RWPE2 (cell line): ENCODE data around the gene LCLAT1.

ENCODE experiments used
- ATAC-seq: fragments of 200-7000 bp; cut with Tn5 transposase; 3 replicates; pipeline ENCODE4 v1.9.1; 2021; ENCODE audit warnings: low read depth
- DNase-seq: peaks from one replicate; pipeline ENCODE4 v3.0.0-alpha.2; 2020; ENCODE audit warnings: low spot score
- H3K27ac ChIP-seq: fragments of 450-650 bp; 2 replicates; pipeline ENCODE4 v1.5.1; 2017; ENCODE audit warnings: mild to moderate bottlenecking; ENCODE audit not compliant: poor library complexity, severe bottlenecking
- H3K27me3 ChIP-seq: fragments of 250-450 bp; sonication (Bioruptor Pico); 2 replicates; pipeline ENCODE4 v1.5.1; 2021; ENCODE audit warnings: mild to moderate bottlenecking, moderate library complexity; ENCODE audit not compliant: insufficient read depth, poor library complexity, severe bottlenecking
- H3K36me3 ChIP-seq: fragments of 250-450 bp; sonication (Bioruptor Pico); 2 replicates; pipeline ENCODE4 v1.5.1; 2020; ENCODE audit warnings: low read depth, mild to moderate bottlenecking, moderate library complexity
- H3K4me1 ChIP-seq: fragments of 250-450 bp; sonication (Bioruptor Pico); 2 replicates; pipeline ENCODE4 v1.5.1; 2021; ENCODE audit warnings: mild to moderate bottlenecking, moderate library complexity; ENCODE audit not compliant: insufficient read depth, poor library complexity, severe bottlenecking
- H3K4me3 ChIP-seq: fragments of 250-450 bp; sonication (Bioruptor Pico); 2 replicates; pipeline ENCODE4 v1.5.1; 2021; ENCODE audit warnings: mild to moderate bottlenecking, moderate library complexity; ENCODE audit not compliant: severe bottlenecking
- H3K9me3 ChIP-seq: fragments of 250-450 bp; sonication (Bioruptor Pico); 2 replicates; pipeline ENCODE4 v1.5.1; 2021; ENCODE audit warnings: mild to moderate bottlenecking, moderate library complexity; ENCODE audit not compliant: severe bottlenecking
- TF ChIP-seq, protein P1 (sequence below): fragments of 450-650 bp; IDR thresholded peaks from one replicate; pipeline ENCODE4 v1.5.1; 2017; ENCODE audit warnings: mild to moderate bottlenecking, moderate library complexity; ENCODE audit not compliant: poor library complexity, severe bottlenecking

The LCLAT1 gene

DNA sequence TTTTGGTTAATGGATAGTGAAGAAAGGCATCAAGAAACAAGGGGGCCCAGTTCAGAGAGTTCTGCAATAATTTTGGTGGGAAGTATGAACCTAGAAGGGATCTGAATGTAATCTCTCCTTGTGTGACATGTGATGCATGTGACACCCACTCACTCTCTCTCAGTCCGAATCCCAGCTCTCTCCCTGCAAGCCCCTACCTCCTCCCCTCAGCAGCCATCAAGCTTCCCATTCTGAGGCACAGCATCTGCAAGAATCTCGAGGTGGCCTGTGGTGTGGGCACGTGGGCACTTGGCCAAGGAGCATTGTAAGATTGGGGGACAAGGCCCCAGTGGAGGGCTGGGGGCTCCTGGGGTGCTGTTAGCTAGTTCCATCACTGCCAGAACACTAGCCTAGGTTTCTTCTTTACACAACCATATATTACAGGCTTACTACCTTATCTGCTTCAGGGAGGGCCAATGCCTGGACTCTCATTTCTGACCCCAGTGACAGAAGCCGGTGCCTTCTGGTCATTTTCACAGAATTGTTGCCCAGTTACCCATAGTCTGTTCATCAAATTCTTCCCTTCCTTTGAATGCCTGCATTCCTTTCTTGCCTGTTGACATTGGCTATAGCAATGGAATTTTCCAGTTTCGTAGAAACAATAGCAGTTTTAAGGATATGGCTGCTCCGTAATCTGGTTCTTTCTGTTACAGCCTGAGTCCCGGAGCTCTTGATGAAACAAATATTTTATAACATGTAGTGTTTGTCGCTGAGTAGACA, 13.3 kb upstream of the LCLAT1 start:
- no peak for DNase-seq
- TF ChIP-seq, protein P1, sequence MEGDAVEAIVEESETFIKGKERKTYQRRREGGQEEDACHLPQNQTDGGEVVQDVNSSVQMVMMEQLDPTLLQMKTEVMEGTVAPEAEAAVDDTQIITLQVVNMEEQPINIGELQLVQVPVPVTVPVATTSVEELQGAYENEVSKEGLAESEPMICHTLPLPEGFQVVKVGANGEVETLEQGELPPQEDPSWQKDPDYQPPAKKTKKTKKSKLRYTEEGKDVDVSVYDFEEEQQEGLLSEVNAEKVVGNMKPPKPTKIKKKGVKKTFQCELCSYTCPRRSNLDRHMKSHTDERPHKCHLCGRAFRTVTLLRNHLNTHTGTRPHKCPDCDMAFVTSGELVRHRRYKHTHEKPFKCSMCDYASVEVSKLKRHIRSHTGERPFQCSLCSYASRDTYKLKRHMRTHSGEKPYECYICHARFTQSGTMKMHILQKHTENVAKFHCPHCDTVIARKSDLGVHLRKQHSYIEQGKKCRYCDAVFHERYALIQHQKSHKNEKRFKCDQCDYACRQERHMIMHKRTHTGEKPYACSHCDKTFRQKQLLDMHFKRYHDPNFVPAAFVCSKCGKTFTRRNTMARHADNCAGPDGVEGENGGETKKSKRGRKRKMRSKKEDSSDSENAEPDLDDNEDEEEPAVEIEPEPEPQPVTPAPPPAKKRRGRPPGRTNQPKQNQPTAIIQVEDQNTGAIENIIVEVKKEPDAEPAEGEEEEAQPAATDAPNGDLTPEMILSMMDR, result no peak
- Histone ChIP-seq H3K4me3 (no peak overlapping the region), H3K4me1 (no peaks in the 10 kb centered on the region), H3K36me3 (no peaks in the 10 kb centered on the region), H3K27ac (no peak overlapping the region), H3K9me3 (no peaks in the 10 kb centered on the region), H3K27me3 (no peaks in the 10 kb centered on the region)
- no peak for ATAC-seq

DNA sequence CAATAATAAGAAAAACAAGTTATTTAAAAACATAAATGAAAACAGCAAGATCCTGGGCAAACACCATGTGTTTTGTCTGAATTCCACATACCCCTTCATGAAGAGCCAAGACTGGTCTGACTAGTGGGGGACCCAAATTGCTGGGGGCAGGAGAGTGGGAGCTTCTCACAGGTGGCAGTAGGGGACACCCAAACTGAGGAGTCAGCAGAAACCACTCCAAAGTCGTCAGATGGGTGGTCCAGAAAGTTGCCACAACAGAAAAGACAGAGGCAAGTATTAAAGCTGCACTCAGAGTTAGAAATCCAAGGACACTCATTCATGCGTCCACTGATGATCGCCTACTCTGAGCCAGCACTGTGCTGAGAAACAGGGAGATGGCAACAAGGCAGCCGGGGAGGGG, 12.3 kb upstream of the LCLAT1 start:
- TF ChIP-seq, protein P1, result no peak

DNA sequence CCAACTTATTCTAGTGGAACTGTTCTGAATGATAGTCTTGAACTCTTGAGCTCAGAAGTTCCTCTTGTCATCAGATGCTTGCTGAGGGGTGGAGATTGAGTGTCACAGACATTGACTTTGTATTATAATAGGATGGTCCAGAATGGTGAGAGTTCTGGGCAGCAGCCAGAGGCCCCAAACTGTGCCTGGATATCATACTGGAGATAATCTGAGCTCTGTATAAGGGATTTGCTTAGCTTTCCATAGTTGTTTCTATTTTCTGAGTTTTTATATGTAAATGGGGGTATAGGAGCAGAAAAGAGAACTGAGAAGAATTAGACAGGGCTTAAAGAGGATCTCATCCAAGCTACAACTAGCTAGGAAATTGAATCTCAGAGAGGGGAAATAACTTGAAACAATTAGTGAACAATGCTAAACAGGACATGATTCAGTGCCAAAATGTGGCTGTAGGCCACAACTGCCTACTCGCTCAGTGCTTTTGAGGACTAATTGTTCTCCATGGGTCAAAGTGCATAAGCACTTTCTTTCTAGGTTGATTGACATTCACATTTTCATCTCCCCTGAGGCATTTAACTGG, 10.1 kb upstream of the LCLAT1 start:
- TF ChIP-seq, protein P1, result no peak
- H3K27me3 ChIP-seq, result no peaks in the 10 kb centered on the region
- DNase-seq (no peak), ATAC-seq (no peak)
- no peak overlapping the region for H3K27ac ChIP-seq
- H3K4me3 ChIP-seq, result no peak overlapping the region
- no peaks in the 10 kb centered on the region for H3K36me3 ChIP-seq
- no peaks in the 10 kb centered on the region for H3K4me1 ChIP-seq
- no peaks in the 10 kb centered on the region for H3K9me3 ChIP-seq

More for the DNA sequence above, 12.3 kb upstream of the LCLAT1 start:
- no peak for ATAC-seq
- H3K27me3 ChIP-seq, result no peaks in the 10 kb centered on the region
- no peaks in the 10 kb centered on the region for H3K36me3 ChIP-seq
- no peak overlapping the region for H3K4me3 ChIP-seq
- no peaks in the 10 kb centered on the region for H3K9me3 ChIP-seq
- H3K4me1 ChIP-seq, result no peaks in the 10 kb centered on the region
- no peak for DNase-seq
- no peak overlapping the region for H3K27ac ChIP-seq

DNA sequence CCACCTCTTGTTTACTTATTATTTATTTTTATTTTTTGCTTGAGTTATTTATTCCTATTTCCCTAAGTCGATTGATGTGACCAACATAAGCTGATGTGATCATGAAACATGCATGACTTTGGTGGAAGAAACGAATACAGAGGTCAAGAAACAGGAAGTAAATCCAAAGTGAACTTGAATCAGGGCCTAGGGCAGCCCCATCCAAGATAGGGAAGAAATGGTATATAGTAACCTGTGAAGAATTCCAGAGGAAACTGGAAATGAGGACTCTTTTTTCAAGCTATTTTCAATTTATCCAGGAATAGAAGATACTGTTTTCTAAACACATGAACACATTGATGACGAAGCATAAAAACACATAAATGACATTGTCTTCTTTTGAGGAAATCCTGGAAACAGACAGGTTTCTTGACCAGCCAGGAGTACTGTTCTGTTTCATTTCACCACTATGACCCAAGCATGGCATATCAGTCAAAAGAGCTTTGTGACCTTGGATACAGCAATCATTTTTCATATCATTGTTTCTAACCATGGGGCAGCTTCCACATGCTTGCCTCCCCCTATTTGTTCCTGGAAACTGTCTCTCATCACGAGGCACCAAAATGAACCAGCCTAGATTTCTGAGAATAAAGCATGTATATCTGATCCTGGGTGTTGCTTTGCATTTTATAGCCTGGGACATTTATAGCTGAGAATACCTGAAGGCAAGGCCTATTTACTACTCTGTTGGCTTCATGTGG, 9.1 kb upstream of the LCLAT1 start:
- no peaks in the 10 kb centered on the region for H3K27me3 ChIP-seq
- no peaks in the 10 kb centered on the region for H3K4me1 ChIP-seq
- DNase-seq (no peak), ATAC-seq (no peak)
- TF ChIP-seq, protein P1, result no peak
- no peak overlapping the region for H3K27ac ChIP-seq
- no peaks in the 10 kb centered on the region for H3K36me3 ChIP-seq
- no peak overlapping the region for H3K4me3 ChIP-seq
- no peaks in the 10 kb centered on the region for H3K9me3 ChIP-seq

DNA sequence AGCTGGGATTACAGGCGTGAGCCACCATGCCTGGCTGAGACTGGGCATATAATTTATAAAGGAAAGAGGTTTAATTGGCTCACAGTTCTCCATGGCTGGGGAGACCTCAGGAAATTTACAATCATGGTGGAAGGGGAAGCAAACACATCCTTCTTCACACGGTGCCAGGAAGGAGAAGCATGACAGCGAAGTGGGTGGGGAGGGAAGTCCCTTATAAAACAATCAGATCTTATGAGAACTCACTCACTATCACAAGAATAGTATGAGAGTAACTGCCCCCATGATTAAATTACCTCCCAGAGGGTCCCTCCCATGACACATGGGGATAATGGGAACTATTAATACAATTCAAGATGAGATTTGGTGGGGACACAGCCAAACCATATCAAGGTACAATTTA, 7.8 kb upstream of the LCLAT1 start:
- Histone ChIP-seq H3K4me1 (no peaks in the 10 kb centered on the region), H3K4me3 (no peak overlapping the region), H3K27ac (no peak overlapping the region), H3K27me3 (no peaks in the 10 kb centered on the region), H3K9me3 (no peaks in the 10 kb centered on the region), H3K36me3 (no peaks in the 10 kb centered on the region)
- TF ChIP-seq, protein P1, result no peak
- DNase-seq (no peak), ATAC-seq (no peak)
